GM18526 (cell line): ENCODE measurements around the gene ABCC9.

Experiments used
- POLR2A ChIP-seq: IDR thresholded peaks from 3 replicates; pipeline ENCODE4 v1.6.1; 2011; ENCODE audit not compliant: insufficient read length; ENCODE audit errors: extremely low read depth

Gene ABCC9

DNA sequence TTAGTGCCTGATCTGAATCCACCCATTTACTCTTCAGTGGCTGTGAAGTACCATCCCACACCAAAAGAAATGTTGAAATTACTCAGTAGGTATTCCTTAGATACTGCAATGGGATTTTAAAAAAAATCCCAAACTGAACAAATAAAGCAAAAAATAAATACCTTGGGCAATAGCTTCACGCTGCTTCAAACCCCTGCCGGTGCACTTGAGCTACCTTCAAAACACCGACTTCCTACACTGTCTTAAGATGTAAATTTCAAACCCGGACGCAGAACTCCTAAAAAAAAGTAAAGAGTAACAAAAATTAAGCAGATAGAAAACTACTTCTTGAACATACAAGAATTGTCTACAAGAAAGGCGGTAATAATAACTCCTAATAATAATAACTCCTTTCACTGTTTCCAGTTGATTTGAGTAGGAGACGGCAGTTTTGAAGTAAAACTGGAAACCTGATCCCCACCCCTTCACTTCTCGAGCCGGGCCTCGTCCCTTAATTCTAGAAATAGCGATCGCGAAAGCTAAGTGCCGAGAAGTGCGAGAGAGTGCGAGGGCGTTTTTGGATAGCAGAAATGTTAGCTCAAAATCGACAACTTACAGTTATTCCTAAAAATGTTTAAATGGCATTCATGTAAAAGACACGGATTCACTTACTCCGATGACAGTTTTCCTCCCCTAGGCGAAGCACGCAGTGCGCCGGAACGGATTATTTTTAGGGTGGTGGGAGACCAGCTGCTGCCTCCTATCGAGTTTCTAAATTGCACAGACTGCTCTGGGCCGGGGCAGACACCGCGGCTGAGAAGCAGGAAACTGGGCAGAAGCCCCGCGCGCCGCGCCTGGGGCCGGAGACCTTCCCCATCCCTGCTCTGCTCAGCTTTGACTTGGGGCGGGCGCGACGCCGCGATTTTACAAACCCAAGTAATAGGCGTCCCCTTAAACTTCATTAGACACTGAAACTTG is at the start of gene ABCC9:
TSS of gene ABCC9 (minus strand) at position 878 of the 957 bp plus-strand sequence. CDS start 4,752 bp downstream, outside the sequence.
- no peak for TF ChIP-seq POLR2A

DNA sequence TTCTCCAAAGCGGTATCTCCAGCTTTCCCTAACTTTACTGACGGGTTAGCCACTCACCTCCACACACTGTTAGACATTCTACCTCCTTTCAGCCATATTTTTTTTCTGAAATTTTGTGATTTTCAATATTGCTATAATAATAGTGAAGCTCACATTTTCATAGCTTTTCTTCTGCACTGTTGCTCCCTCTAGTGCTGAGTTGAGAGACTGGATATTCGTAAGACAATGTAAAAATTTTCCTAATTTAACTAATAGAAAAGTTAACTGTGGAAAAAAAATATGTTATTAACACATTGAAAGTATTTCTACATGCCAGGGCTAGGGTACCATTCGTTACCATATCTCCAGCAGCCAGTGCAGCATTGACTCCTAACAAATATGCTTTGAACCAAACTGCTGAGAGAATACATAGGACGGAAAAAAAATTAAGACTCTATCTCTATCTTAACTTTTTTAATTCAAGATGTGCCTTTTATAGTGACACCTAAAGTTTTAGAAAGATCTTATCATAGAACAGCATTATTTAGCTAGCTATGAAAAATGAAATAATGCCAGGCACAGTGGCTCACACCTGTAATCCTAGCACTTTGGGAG is 48.7 kb upstream of the ABCC9 start:
- TF ChIP-seq POLR2A, result no peak

DNA sequence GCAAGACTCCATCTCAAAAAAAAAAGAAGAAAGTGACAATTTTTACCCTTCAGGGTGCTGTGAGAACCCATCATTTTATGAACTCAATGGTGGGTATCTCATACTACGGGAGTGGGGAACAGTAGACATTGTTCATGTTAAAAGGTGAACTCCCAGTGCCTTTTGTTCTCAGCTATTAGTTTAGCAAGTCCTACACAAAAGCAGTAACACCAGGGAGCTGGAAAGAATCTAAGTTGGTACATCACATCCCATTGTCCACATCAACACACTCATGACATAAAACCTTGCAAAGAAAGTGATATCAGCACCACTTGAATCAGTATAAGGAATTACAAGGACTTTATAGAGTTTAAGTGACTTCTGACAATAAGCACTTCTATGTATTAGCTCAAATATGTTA is 47.4 kb upstream of the ABCC9 start:
- no peak for TF ChIP-seq POLR2A

DNA sequence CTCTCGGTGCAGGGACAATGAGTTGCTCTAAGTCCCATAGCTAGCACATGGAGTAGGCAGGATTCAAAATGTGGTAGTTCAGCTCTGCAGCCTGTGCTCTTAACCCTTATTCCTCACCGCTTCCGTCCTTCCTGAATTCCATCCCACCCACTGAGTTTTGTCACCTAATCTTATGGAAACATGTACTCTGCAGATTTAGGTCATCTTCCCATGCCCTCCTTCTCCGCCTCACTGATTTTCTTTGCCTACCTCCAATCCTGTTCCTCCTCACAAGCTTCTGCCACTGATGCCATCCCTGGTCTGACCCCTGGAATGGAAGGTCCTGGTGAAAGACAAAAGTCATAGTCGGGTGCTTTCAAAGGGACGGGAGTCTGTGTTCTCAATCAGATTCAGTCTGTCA is 46.5 kb upstream of the ABCC9 start:
- TF ChIP-seq POLR2A, result no peak

DNA sequence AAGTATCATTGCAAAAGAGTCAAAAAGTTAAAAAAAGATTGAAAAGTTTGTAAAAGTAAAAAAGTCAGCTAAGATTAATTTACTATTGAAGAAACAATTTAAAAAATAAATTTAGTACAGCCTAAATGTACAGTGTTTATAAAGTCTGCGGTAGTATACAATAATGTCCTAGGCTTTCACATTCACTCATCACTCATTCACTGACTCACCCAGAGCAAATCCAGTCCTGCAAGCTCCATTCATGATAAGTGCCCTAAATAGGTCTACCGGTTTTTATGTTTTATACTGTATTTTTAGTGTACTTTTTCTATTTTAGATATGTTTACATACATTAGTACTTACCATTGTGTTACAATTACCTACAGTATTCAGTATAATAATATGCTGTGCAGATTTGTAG is 43.9 kb upstream of the ABCC9 start:
- TF ChIP-seq POLR2A, result no peak

DNA sequence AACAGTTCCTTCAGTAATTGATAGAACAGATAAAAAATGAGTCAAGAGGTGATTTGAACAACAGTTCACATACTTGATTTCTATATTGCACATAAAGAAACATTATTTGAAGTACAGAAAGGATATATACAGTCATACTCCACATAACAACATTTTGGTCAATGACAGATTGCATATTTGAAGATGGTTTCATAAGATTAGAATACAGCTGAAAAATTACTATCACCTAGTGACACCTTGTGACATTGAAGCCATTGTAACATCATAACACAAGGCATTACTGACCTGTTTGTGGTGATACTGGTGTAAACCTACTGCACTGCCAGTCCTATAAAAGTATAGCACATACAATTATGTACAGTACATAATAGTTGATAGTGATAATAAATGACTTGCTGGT is 43.1 kb upstream of the ABCC9 start:
- TF ChIP-seq POLR2A, result no peak

DNA sequence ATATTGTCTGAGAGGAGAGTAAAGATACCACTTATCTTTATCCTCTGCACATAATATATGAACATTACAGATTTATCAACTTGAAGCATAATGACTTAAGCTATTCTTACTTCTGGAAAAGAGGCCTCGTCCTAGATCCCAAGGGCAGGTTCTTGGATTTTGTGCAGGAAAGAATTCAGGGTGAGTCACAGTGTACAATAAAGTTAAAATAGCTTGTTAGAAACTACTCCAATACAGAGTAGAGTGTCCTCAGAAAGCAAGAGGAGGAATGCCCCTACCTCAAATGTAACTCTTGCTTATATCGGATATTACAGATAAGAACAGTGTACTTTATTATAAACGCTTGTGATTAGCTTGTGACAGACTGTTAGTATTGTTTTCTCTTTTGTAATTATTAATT is 41.9 kb upstream of the ABCC9 start:
- no peak for TF ChIP-seq POLR2A

DNA sequence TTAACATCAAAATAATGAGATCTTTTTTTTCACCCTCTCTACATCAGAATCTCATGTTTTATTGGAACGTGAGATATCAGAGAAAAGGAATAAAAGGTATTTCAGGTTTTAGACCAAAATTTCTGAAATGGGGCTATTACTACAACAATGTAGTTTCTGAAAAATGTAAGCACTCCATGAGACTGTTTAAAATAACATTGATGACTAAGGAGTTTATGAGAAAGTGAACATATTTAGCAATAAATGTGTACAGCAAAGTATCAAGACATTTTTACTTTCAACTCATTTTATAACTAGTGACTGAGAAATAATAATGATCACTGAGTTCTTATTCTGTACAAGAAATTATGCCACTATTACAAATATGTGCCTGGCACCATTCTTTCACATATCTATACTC is 39.3 kb upstream of the ABCC9 start:
- TF ChIP-seq POLR2A, result no peak

DNA sequence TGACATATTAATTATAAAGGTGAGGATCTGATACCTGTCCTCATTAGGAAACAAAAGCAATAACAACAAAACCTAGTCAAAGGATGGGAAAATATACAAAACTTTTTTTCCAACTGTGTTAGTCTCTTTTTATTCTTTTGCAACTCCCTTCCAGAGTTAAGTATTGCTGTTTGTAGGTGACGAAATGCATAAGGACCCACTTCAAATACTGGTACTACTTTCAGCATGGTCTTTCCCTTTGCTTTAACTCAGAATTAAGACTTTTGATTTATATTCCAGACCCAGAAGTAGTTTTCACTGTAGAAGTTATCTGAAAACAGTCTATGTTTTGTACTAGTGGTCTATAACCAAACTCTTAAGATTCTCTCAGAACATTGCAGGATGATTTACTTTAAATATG is 34.1 kb upstream of the ABCC9 start:
- TF ChIP-seq POLR2A, result no peak

DNA sequence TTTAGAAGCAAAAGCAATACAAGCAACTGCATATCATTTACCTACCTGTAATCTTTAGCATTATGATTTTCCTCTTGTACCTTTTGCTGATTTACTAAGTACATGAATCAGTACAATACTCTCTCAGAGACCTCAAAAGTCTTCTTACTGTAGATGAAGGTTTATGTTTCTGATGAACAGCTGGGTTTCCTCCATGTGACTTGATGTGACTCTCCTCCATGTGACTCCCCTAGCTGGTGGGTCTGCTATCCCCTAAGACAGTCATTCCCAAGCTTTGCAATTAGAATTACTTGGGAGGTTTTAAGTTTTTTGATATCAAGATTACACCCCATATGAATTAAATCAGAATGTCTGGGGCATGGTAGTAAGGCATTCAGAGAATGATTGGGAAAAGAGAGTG is 32.0 kb upstream of the ABCC9 start:
- no peak for TF ChIP-seq POLR2A

DNA sequence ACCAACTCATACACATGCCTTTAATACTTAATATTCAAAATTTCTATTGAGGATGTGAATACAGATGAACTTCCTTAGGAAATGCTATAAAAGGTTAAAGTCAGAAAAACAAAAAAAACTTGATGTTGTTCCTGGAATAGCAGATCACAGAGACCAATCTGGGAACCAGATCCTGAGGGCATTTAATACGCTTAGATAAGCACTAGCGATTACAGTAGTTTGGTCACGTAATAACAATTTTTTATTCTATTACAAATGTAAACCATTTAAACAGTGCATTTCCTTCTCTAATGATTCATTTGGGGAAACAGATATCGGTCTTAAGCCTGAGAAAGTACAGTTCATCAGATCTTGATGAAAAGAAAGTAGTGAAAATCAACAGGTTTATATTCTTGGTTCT is 30.8 kb upstream of the ABCC9 start:
- TF ChIP-seq POLR2A, result no peak

DNA sequence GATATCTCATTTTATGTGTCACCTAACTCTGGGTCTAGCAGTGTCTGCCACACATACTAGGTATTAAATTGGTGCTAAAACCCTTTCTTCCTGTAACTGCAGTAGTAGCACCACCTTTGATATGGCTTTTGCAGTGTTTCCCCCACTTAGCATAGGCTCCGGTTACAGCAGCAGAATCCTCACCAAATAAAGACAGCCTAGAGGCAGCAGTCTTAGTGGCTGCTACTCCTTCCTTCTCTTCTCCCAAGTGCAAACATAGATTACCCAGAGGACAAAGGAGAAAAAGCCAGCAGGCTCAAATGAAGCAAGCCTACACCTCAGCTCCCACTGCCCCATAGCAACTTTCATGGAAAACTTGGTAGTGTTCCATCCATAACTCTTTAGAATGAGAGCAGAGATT is 30.1 kb upstream of the ABCC9 start:
- TF ChIP-seq POLR2A, result no peak

DNA sequence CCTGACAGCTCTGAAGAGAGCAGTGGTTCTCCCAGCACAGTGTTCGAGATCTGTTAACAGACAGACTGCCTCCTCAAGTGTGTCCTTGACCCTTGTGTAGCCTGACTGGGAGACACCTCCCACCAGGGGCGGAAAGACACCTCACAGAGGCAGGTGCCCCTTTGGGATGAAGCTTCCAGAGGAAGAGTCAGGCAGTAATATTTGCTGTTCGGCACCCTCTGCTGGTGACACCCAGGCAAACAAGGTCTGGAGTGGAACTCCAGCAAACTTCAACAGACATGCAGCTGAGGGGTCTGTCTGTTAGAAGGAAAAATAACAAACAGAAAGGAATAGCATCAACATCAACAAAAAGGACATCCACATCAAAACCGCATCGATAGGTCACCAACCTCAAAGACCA is 21.6 kb upstream of the ABCC9 start:
- no peak for TF ChIP-seq POLR2A

DNA sequence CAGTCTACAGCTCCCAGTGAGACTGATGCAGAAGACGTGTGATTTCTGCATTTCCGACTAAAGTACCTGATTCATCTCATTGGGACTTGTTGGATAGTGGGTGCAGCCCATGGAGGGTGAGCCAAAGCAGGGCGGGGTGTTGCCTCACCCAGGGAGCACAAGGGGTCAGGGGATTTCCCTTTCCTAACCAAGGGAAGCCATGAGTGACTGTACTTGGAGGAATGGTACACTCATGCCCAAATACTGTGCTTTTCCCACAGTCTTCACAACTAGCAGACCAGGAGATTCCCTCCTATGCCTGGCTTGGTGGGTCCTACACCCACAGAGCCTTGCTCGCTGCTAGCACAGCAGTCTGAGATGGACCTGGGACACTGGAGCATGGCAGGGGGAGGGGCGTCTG is 21.0 kb upstream of the ABCC9 start:
- TF ChIP-seq POLR2A, result no peak

DNA sequence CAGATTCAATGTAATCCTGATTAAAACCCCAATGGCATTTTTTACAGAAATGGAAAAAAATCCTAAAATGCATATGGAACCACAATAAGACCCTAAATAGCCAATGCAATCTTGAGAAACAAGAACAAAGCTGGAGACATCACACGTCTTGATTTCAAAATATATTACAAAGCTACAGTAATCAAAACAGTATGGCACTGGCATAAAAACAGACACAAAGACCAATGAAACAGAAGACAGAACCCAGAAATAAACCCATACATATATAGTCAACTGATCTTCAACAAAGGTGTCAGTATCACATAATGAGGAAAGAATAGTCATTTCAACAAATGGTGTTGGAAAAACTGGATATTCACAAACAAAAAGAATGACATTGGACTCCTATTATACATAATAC is 9.4 kb upstream of the ABCC9 start:
- no peak for TF ChIP-seq POLR2A

DNA sequence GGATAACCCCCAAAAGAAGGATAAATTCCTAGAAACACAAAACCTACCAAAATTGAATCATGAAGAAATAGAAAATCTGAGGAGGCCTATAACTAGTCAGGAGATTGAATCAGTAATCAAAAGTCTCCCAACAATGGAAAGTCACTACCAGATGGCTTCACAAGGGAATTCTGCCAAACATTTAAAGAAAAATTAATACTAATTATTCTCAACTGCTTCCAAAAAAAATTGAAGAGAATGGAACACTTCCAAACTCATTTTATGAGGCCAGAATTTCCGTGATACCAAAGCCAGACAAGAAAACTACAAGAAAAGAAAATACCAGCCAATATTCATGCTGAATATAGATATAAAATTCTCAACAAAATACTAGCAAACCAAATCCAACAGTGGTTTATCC is 7.8 kb upstream of the ABCC9 start:
- TF ChIP-seq POLR2A, result no peak

DNA sequence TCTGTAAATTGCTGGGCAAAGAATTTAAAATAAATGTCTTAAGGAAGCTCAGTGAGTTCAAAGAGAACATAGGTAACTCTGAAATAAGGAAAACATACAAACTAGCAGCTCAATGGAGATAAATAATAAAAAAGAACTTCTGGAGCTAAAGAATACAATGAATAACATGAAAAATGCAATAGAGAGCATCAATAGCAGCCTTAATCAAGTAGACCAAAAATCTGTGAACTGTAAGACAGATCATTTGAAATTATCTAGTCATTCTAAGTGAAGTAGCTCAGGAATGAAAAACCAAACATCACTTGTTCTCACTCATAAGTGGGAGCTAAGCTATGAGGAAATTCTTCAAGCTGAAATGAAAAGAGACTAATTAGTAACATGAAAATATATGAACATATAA is 5.8 kb upstream of the ABCC9 start:
- no peak for TF ChIP-seq POLR2A
